Fibroblast of peridontal ligament (primary cell): ENCODE measurements around the gene FRMD7.
"Not testable (repeated sequence)": the region's sequence is repeated elsewhere in the genome, so short reads cannot be mapped to it uniquely, and the experiment has no call there.

Source experiments
- DNase-seq: peaks from one replicate; pipeline ENCODE4 v3.0.0-alpha.2; 2010; ENCODE audit errors: extremely low read depth

FRMD7 gene

GRCh38 chrX:132127743-132128142 lies at the start of gene FRMD7:
FRMD7 (minus strand) TSS chrX:132128020; CDS start chrX:132127844, 176 bp downstream.
- DNase-seq = no peak

GRCh38 chrX:132173647-132174046 lies 45.8 kb upstream of the FRMD7 start:
- no peak for DNase-seq

- DNase-seq = no peak
Measured at GRCh38 chrX:132171881-132172280, 44.1 kb upstream of the FRMD7 start.

GRCh38 chrX:132171478-132171877 lies 43.7 kb upstream of the FRMD7 start:
- DNase-seq = no peak

GRCh38 chrX:132169554-132169953 lies 41.7 kb upstream of the FRMD7 start:
- no peak for DNase-seq

- DNase-seq = no peak
Measured at GRCh38 chrX:132165651-132166050, 37.8 kb upstream of the FRMD7 start.

GRCh38 chrX:132165005-132165404 lies 37.2 kb upstream of the FRMD7 start:
- DNase-seq = no peak

GRCh38 chrX:132163094-132163493 lies 35.3 kb upstream of the FRMD7 start:
- not testable (repeated sequence) for DNase-seq

- DNase-seq = no peak
Measured at GRCh38 chrX:132153166-132153565, 25.3 kb upstream of the FRMD7 start.

- no peak for DNase-seq
Measured at GRCh38 chrX:132146456-132146855, 18.6 kb upstream of the FRMD7 start.

- peak; percentile 0 for DNase-seq
Measured at GRCh38 chrX:132144061-132144460, 16.2 kb upstream of the FRMD7 start.

GRCh38 chrX:132125906-132126305 lies 1.9 kb downstream of the FRMD7 start:
- DNase-seq = no peak

- no peak for DNase-seq
Measured at GRCh38 chrX:132120913-132121312, 6.9 kb downstream of the FRMD7 start.

GRCh38 chrX:132119821-132120515 lies 7.9 kb downstream of the FRMD7 start:
- DNase-seq = no peak

- DNase-seq = no peak
Measured at GRCh38 chrX:132119283-132119682, 8.5 kb downstream of the FRMD7 start.

- DNase-seq = no peak
Measured at GRCh38 chrX:132118358-132118757, 9.5 kb downstream of the FRMD7 start.

- DNase-seq = no peak
Measured at GRCh38 chrX:132115792-132116191, 12.0 kb downstream of the FRMD7 start.

- DNase-seq = no peak
Measured at GRCh38 chrX:132114607-132115006, 13.2 kb downstream of the FRMD7 start.

GRCh38 chrX:132107291-132107690 lies 20.5 kb downstream of the FRMD7 start:
- DNase-seq = no peak

GRCh38 chrX:132101799-132102198 lies 26.0 kb downstream of the FRMD7 start:
- DNase-seq = no peak

- DNase-seq = no peak
Measured at GRCh38 chrX:132101206-132101605, 26.6 kb downstream of the FRMD7 start.

- DNase-seq = not testable (repeated sequence)
Measured at GRCh38 chrX:132098704-132099103, 29.1 kb downstream of the FRMD7 start.

GRCh38 chrX:132094164-132094563 lies 33.7 kb downstream of the FRMD7 start:
- DNase-seq = peak; percentile 86

- DNase-seq = no peak
Measured at GRCh38 chrX:132093239-132093860, 34.5 kb downstream of the FRMD7 start.
